ENCODE measurements around the gene APOH.

DNA sequence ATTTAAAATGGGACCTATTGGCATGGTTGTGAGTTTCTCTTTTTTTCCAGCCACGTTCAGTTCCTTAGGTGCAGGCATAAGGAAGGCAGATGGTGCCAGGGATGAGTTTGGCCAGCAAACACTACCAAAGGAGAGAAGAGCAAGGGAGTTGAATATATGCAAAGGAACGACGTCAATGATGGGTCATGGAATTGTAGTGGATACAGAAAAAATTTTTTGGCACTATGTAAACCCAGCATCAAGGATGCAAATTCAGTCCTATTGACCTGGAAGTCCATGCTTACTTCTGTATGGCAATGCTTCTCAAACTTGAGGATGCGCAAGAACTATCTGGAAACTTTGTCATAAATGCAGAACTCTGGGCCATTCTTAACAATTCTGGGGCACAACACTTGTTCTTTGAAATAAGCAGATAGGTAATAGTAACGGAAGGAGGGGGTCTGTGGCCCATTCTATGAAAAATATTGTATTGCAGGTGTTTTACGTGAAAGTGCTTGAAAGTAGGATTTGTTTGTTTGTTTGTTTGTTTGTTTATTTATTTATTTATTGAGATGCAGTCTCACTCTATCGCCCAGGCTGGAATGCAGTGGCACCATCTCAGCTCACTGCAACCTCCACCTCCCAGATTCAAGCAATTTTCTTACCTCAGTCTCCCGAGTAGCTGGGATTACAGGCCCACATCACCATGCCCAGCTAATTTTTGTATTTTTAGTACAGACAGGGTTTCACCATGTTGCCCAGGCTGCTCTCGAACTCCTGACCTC, 18.0 kb downstream of the APOH start:
- TF ChIP-seq, protein P1, sequence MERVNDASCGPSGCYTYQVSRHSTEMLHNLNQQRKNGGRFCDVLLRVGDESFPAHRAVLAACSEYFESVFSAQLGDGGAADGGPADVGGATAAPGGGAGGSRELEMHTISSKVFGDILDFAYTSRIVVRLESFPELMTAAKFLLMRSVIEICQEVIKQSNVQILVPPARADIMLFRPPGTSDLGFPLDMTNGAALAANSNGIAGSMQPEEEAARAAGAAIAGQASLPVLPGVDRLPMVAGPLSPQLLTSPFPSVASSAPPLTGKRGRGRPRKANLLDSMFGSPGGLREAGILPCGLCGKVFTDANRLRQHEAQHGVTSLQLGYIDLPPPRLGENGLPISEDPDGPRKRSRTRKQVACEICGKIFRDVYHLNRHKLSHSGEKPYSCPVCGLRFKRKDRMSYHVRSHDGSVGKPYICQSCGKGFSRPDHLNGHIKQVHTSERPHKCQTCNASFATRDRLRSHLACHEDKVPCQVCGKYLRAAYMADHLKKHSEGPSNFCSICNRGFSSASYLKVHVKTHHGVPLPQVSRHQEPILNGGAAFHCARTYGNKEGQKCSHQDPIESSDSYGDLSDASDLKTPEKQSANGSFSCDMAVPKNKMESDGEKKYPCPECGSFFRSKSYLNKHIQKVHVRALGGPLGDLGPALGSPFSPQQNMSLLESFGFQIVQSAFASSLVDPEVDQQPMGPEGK (CRISPR knock-in tag; IDR thresholded peaks at IDR 0.05), result no peak
- TF ChIP-seq EZH2 (conservative IDR thresholded peaks at IDR 0.05; ENCODE audit: low read depth, low read length) (no peak), PCBP1 (IDR thresholded peaks at IDR 0.05; ENCODE audit: borderline replicate concordance, low read depth, low read length) (no peak)
- TF ChIP-seq, protein P2, sequence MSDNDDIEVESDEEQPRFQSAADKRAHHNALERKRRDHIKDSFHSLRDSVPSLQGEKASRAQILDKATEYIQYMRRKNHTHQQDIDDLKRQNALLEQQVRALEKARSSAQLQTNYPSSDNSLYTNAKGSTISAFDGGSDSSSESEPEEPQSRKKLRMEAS (IDR thresholded peaks at IDR 0.05), result no peak

All from HepG2 (cell line).